GM12873 (cell line): ENCODE measurements around the gene CFAP53.

ENCODE experiments used
- CTCF ChIP-seq: IDR thresholded peaks from 2 replicates; pipeline ENCODE4 v1.5.1; 2012; ENCODE audit warnings: low read depth, mild to moderate bottlenecking, moderate library complexity, low read length, control low read depth; ENCODE audit not compliant: insufficient read depth; ENCODE audit errors: missing control alignments

Gene CFAP53

GRCh38 chr18:50186385-50186784 lies 79.9 kb downstream of the CFAP53 start:
- TF ChIP-seq CTCF, result no peak

- no peak for TF ChIP-seq CTCF
Observed at GRCh38 chr18:50183556-50183955, 82.7 kb downstream of the CFAP53 start.

- TF ChIP-seq CTCF, result no peak
Observed at GRCh38 chr18:50182511-50182910, 83.8 kb downstream of the CFAP53 start.

- TF ChIP-seq CTCF, result no peak
Observed at GRCh38 chr18:50181590-50181989, 84.7 kb downstream of the CFAP53 start.

- TF ChIP-seq CTCF, result no peak
Observed at GRCh38 chr18:50179465-50179864, 86.8 kb downstream of the CFAP53 start.

DNA sequence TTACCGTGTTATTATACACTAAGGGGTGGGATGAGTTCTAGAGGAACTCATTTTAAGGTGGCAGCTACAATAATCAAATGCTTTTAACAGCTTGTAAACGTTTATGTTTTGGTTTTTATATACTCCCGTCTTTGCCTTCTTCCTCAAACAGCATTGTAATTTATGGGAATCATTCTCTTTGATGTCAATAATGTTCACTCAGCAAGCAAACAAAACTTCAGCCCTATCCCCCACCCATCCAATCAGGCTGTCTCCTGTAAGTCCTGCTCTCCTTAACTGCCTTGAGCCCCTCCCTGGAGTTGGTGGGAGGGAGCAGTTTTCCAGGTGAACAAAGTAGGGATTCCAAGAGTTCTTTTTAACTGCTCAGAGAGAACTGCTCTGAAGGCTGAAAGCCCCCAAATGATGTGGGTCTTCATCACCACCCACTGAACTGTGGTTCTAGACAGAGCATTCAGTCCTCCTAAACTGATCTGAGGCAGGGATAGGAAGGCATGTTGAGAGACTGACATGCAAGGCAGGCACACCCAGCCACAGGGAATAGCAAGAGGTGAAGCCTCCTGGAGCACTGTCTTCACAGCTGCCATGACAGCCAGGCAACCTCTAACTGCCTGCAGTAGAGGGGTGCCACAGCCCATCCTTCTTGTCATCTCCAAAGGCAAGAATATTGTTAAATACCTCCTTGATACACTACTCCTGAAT lies 88.9 kb downstream of the CFAP53 start:
- TF ChIP-seq CTCF, result no peak
